ENCODE data around the gene NHS. TPM values are rescaled to one million over a fixed set of nuclear protein-coding genes. Genes with fewer than 3 reads are reported as not detected.

NHS gene
- total RNA-seq, 1 donor from 2014 or later: 12.1 TPM

GRCh38 chrX:17431171-17431570 lies 56.2 kb downstream of the NHS start:
- no peak overlapping the region for H3K4me3 Mint-ChIP-seq

GRCh38 chrX:17432158-17432557 lies 57.2 kb downstream of the NHS start:
- H3K27me3 Mint-ChIP-seq (ENCODE audit: insufficient read depth, low read depth): peaks cover 6% of the 10 kb centered on the region
- peaks cover 9% of the 10 kb centered on the region for H3K9me3 Mint-ChIP-seq
- no peak for DNase-seq (ENCODE audit: low spot score)
- no peaks in the 10 kb centered on the region for H3K36me3 Mint-ChIP-seq
- Histone ChIP-seq H2AFZ (replicated peaks) (no peak overlapping the region), H3K79me2 (ENCODE audit: low read depth) (no peaks in the 10 kb centered on the region), H4K20me1 (ENCODE audit: low read depth) (no peaks in the 10 kb centered on the region), H3K9ac (no peak overlapping the region), H3K4me3 (no peak overlapping the region), H3K4me1 (peaks cover 4% of the 10 kb centered on the region), H3F3A (ENCODE audit: low read depth) (peaks cover 23% of the 10 kb centered on the region), H3K36me3 (no peaks in the 10 kb centered on the region), H3K27ac (no peak overlapping the region), H3K27me3 (no peaks in the 10 kb centered on the region), H3K4me2 (no peak overlapping the region), H3K9me3 (ENCODE audit: low read depth) (no peaks in the 10 kb centered on the region)
- H3K4me1 Mint-ChIP-seq: peaks cover 28% of the 10 kb centered on the region
- no peak overlapping the region for H3K27ac Mint-ChIP-seq
- no peak overlapping the region for H3K4me3 Mint-ChIP-seq
- TF ChIP-seq EZH2phosphoT487 (IDR thresholded peaks at IDR 0.05) (no peak), EZH2 (IDR thresholded peaks at IDR 0.05) (no peak), CTCF (IDR thresholded peaks at IDR 0.05) (no peak)

More at GRCh38 chrX:17431171-17431570, 56.2 kb downstream of the NHS start:
- H3F3A ChIP-seq (ENCODE audit: low read depth): peaks cover 20% of the 10 kb centered on the region
- no peak overlapping the region for H3K9ac ChIP-seq
- TF ChIP-seq EZH2phosphoT487 (IDR thresholded peaks at IDR 0.05): no peak
- no peak for TF ChIP-seq CTCF (IDR thresholded peaks at IDR 0.05)
- no peak for TF ChIP-seq EZH2 (IDR thresholded peaks at IDR 0.05)
- no peak overlapping the region for H2AFZ ChIP-seq (replicated peaks)
- peaks cover 9% of the 10 kb centered on the region for H3K9me3 Mint-ChIP-seq
- no peak overlapping the region for H3K4me2 ChIP-seq
- no peaks in the 10 kb centered on the region for H4K20me1 ChIP-seq (ENCODE audit: low read depth)
- DNase-seq (ENCODE audit: low spot score): no peak
- H3K36me3 ChIP-seq: no peaks in the 10 kb centered on the region
- H3K27ac Mint-ChIP-seq: no peak overlapping the region
- H3K4me1 Mint-ChIP-seq: peaks cover 23% of the 10 kb centered on the region
- H3K79me2 ChIP-seq (ENCODE audit: low read depth): no peaks in the 10 kb centered on the region
- no peaks in the 10 kb centered on the region for H3K9me3 ChIP-seq (ENCODE audit: low read depth)
- peaks cover 3% of the 10 kb centered on the region for H3K4me1 ChIP-seq
- H3K36me3 Mint-ChIP-seq: no peaks in the 10 kb centered on the region
- peaks cover 6% of the 10 kb centered on the region for H3K27me3 Mint-ChIP-seq (ENCODE audit: insufficient read depth, low read depth)
- H3K27me3 ChIP-seq: no peaks in the 10 kb centered on the region
- H3K4me3 ChIP-seq: no peak overlapping the region
- H3K27ac ChIP-seq: no peak overlapping the region

GRCh38 chrX:17433965-17434364 lies 59.0 kb downstream of the NHS start:
- Mint-ChIP-seq H3K36me3 (no peaks in the 10 kb centered on the region), H3K9me3 (peaks cover 9% of the 10 kb centered on the region), H3K27ac (no peak overlapping the region), H3K4me1 (peaks cover 28% of the 10 kb centered on the region), H3K27me3 (ENCODE audit: insufficient read depth, low read depth) (peaks cover 6% of the 10 kb centered on the region), H3K4me3 (no peak overlapping the region)
- Histone ChIP-seq H3K4me1 (peaks cover 4% of the 10 kb centered on the region), H3K4me2 (no peak overlapping the region), H4K20me1 (ENCODE audit: low read depth) (no peaks in the 10 kb centered on the region), H3K36me3 (no peaks in the 10 kb centered on the region), H3K27ac (no peak overlapping the region), H3K4me3 (no peak overlapping the region), H2AFZ (replicated peaks) (no peak overlapping the region), H3K79me2 (ENCODE audit: low read depth) (no peaks in the 10 kb centered on the region), H3K27me3 (no peaks in the 10 kb centered on the region), H3F3A (ENCODE audit: low read depth) (peaks cover 23% of the 10 kb centered on the region), H3K9me3 (ENCODE audit: low read depth) (no peaks in the 10 kb centered on the region), H3K9ac (no peak overlapping the region)
- DNase-seq (ENCODE audit: low spot score): no peak
- TF ChIP-seq CTCF (IDR thresholded peaks at IDR 0.05): no peak
- no peak for TF ChIP-seq EZH2phosphoT487 (IDR thresholded peaks at IDR 0.05)
- no peak for TF ChIP-seq EZH2 (IDR thresholded peaks at IDR 0.05)

All from neural progenitor cell (in vitro differentiated cells).